Smooth muscle cell of the brain vasculature (primary cell): Measurements from ENCODE around the gene GOLGA8A.
"Not testable (repeated sequence)": the region's sequence is repeated elsewhere in the genome, so short reads cannot be mapped to it uniquely, and the experiment has no call there.

Source experiments
- DNase-seq: peaks from one replicate; pipeline ENCODE4 v3.0.0-alpha.2; 2012; ENCODE audit warnings: low read depth, low spot score

Gene GOLGA8A

GRCh38 chr15:34408973-34409372 lies 28.6 kb downstream of the GOLGA8A start:
- DNase-seq: not testable (repeated sequence)

GRCh38 chr15:34403899-34404298 lies 33.7 kb downstream of the GOLGA8A start:
- DNase-seq: not testable (repeated sequence)

GRCh38 chr15:34403160-34403598 lies 34.4 kb downstream of the GOLGA8A start:
- not testable (repeated sequence) for DNase-seq

GRCh38 chr15:34397637-34398259 lies 39.9 kb downstream of the GOLGA8A start:
- DNase-seq: not testable (repeated sequence)

GRCh38 chr15:34392981-34393380 lies 44.6 kb downstream of the GOLGA8A start:
- not testable (repeated sequence) for DNase-seq

GRCh38 chr15:34389594-34390086 lies 48.0 kb downstream of the GOLGA8A start:
- DNase-seq: not testable (repeated sequence)
